CMK (cell line): ENCODE measurements around the gene PACS2.

Source experiments
- DNase-seq: peaks from one replicate; pipeline ENCODE4 v3.0.0-alpha.2; 2010; ENCODE audit warnings: low read depth

The PACS2 gene

GRCh38 chr14:105423488-105424195 lies 109.1 kb downstream of the PACS2 start:
- DNase-seq = no peak

GRCh38 chr14:105424861-105425260 lies 110.3 kb downstream of the PACS2 start:
- DNase-seq = no peak

- no peak for DNase-seq
These were observed 111.3 kb downstream of the PACS2 start for GRCh38 chr14:105425823-105426247.

- no peak for DNase-seq
These were observed 112.0 kb downstream of the PACS2 start for GRCh38 chr14:105426416-105427130.

- DNase-seq = no peak
These were observed 112.9 kb downstream of the PACS2 start for GRCh38 chr14:105427412-105427811.

- DNase-seq = no peak
These were observed 113.5 kb downstream of the PACS2 start for GRCh38 chr14:105427936-105428485.

- DNase-seq = no peak
These were observed 115.5 kb downstream of the PACS2 start for GRCh38 chr14:105430042-105430441.

- no peak for DNase-seq
These were observed 116.0 kb downstream of the PACS2 start for GRCh38 chr14:105430565-105430964.

GRCh38 chr14:105431256-105431655 lies 116.7 kb downstream of the PACS2 start:
- DNase-seq = no peak

- no peak for DNase-seq
These were observed 118.1 kb downstream of the PACS2 start for GRCh38 chr14:105432657-105433056.

GRCh38 chr14:105433161-105433605 lies 118.6 kb downstream of the PACS2 start:
- DNase-seq = no peak

- DNase-seq = no peak
These were observed 121.9 kb downstream of the PACS2 start for GRCh38 chr14:105436402-105436801.

- no peak for DNase-seq
These were observed 122.6 kb downstream of the PACS2 start for GRCh38 chr14:105436891-105437722.

GRCh38 chr14:105437723-105438500 lies 123.4 kb downstream of the PACS2 start:
- no peak for DNase-seq

GRCh38 chr14:105439179-105439578 lies 124.6 kb downstream of the PACS2 start:
- no peak for DNase-seq

- DNase-seq = no peak
These were observed 125.4 kb downstream of the PACS2 start for GRCh38 chr14:105439710-105440553.

GRCh38 chr14:105440554-105440900 lies 126.0 kb downstream of the PACS2 start:
- DNase-seq = no peak

GRCh38 chr14:105440992-105441391 lies 126.4 kb downstream of the PACS2 start:
- no peak for DNase-seq

GRCh38 chr14:105442125-105442524 lies 127.6 kb downstream of the PACS2 start:
- no peak for DNase-seq

- no peak for DNase-seq
These were observed 128.3 kb downstream of the PACS2 start for GRCh38 chr14:105442834-105443233.

- no peak for DNase-seq
These were observed 130.3 kb downstream of the PACS2 start for GRCh38 chr14:105444859-105445258.
